Activated CD4-positive, alpha-beta T cell treated with anti-CD3 and anti-CD28 coated beads for 4 hours (primary cell): ENCODE results near the gene TRPV4.

Experiments
- DNase-seq, 2 donors: peaks; one replicate each; pipeline ENCODE4 v3.0.0-alpha.2; 2020

TRPV4 gene

GRCh38 chr12:109775172-109775881 lies 57.9 kb downstream of the TRPV4 start:
- peak; percentile 55 to 70 for DNase-seq

GRCh38 chr12:109773384-109774011 lies 59.7 kb downstream of the TRPV4 start:
- DNase-seq, result no peak

GRCh38 chr12:109772622-109773321 lies 60.4 kb downstream of the TRPV4 start:
- DNase-seq, result no peak

- no peak for DNase-seq
Observed at GRCh38 chr12:109771746-109772621, 61.2 kb downstream of the TRPV4 start.

GRCh38 chr12:109770861-109771670 lies 62.1 kb downstream of the TRPV4 start:
- no peak for DNase-seq

GRCh38 chr12:109770104-109770860 lies 62.9 kb downstream of the TRPV4 start:
- DNase-seq, result no peak

GRCh38 chr12:109768901-109769670 lies 64.1 kb downstream of the TRPV4 start:
- DNase-seq, result no peak

- DNase-seq, result no peak
Observed at GRCh38 chr12:109767991-109768900, 65.0 kb downstream of the TRPV4 start.

GRCh38 chr12:109767456-109767855 lies 65.7 kb downstream of the TRPV4 start:
- no peak for DNase-seq

- DNase-seq, result no peak
Observed at GRCh38 chr12:109766251-109766778, 66.9 kb downstream of the TRPV4 start.

- no peak for DNase-seq
Observed at GRCh38 chr12:109765446-109765810, 67.8 kb downstream of the TRPV4 start.

GRCh38 chr12:109764776-109765445 lies 68.3 kb downstream of the TRPV4 start:
- no peak for DNase-seq

GRCh38 chr12:109764123-109764522 lies 69.1 kb downstream of the TRPV4 start:
- no peak for DNase-seq

- DNase-seq, result no peak
Observed at GRCh38 chr12:109763201-109763841, 69.9 kb downstream of the TRPV4 start.

- no peak for DNase-seq
Observed at GRCh38 chr12:109762673-109763191, 70.5 kb downstream of the TRPV4 start.

- DNase-seq, result no peak
Observed at GRCh38 chr12:109762071-109762672, 71.0 kb downstream of the TRPV4 start.
